HepG2 (cell line): ENCODE results near the gene RNF11. TPM values are rescaled to one million over a fixed set of nuclear protein-coding genes. Genes with fewer than 3 reads are reported as not detected.

Source experiments
- ATAC-seq: fragments of 200-7000 bp; cut with Tn5 transposase; 3 replicates; pipeline ENCODE4 v1.9.1; 2020; ENCODE audit warnings: mild to moderate bottlenecking, moderate library complexity
- BruUV-seq: library from RNA; stranded (reverse); fragments of 400-500 nt; replicated peaks from 2 replicates; lab custom pipeline; 2021; lab: Mats Ljungman, UMichigan
- CTCF ChIA-PET: fragments of 300-600 bp; formaldehyde crosslinking; extraction: SDS; loops from one replicate; lab custom pipeline; 2021; ENCODE audit warnings: low total read pairs, inconsistent platforms, low intra/inter-chr PET ratio; lab: Yijun Ruan, JAX
- POLR2A ChIA-PET: fragments of 350-600 bp; sonication (Branson Sonifier 250); formaldehyde crosslinking; loops from one replicate; lab custom pipeline; 2020; ENCODE audit warnings: antibody characterized with exemption, inconsistent platforms; lab: Yijun Ruan, JAX
- DNase-seq: peaks from one replicate; pipeline ENCODE4 v3.0.0-alpha.2; 2015; ENCODE audit warnings: low spot score
- FAIRE-seq: peaks from 3 replicates; lab custom pipeline; 2011; peaks lifted over from hg19 to GRCh38; lab: Jason Lieb, UNC
- H2AFZ ChIP-seq: one replicate; pipeline ENCODE4 v1.6.1; 2011; ENCODE audit warnings: low read length, inconsistent platforms
- H3K27ac ChIP-seq: fragments of 300-600 bp; 3 replicates; pipeline ENCODE4 v1.8.0; 2011; ENCODE audit warnings: mixed run types, mild to moderate bottlenecking, mixed read lengths, low read length, inconsistent platforms; ENCODE audit not compliant: insufficient read depth; ENCODE audit errors: extremely low read length
- H3K27me3 ChIP-seq, 2 experiments: fragments of 200-600 bp in 1 of 2; 2 replicates in 1 of 2; 3 replicates in 1 of 2; pipeline versions ENCODE4 v1.6.0 to v1.8.0; 2011; ENCODE audit warnings: low read length in 2 of 2, mild to moderate bottlenecking in 2 of 2, moderate library complexity in 2 of 2, inconsistent platforms in 1 of 2; ENCODE audit not compliant: insufficient read depth in 2 of 2, control insufficient read depth in 1 of 2
- H3K36me3 ChIP-seq, 2 experiments: fragments of 200-600 bp in 1 of 2; replicated peaks in 1 of 2; 2 replicates in 1 of 2; 3 replicates in 1 of 2; pipeline versions ENCODE4 v1.5.1 to v1.8.0; 2011; ENCODE audit warnings: low read length in 2 of 2, inconsistent platforms in 1 of 2; ENCODE audit not compliant: insufficient read depth in 2 of 2, control insufficient read depth in 1 of 2
- H3K4me1 ChIP-seq: 2 replicates; pipeline ENCODE4 v1.5.1; 2012; ENCODE audit warnings: low read length, inconsistent platforms; ENCODE audit not compliant: insufficient read depth
- H3K4me2 ChIP-seq: 2 replicates; pipeline ENCODE4 v1.6.0; 2011; ENCODE audit warnings: low read depth, low read length, inconsistent platforms
- H3K4me3 ChIP-seq, 3 experiments: fragments of 200-600 bp in 1 of 3; sonication (generic), shearing (Covaris generic) in 1 of 3; replicated peaks in 1 of 3; 2 replicates each; pipeline ENCODE4 v1.5.1; 2011 to 2016; ENCODE audit warnings: low read length in 3 of 3, inconsistent platforms in 2 of 3, low read depth in 2 of 3, mild to moderate bottlenecking in 2 of 3, control low read depth in 1 of 3, mixed read lengths in 1 of 3; ENCODE audit not compliant: insufficient read depth in 1 of 3
- H3K79me2 ChIP-seq: one replicate; pipeline ENCODE4 v1.6.1; 2011; ENCODE audit warnings: low read length, inconsistent platforms; ENCODE audit not compliant: insufficient read depth
- H3K9ac ChIP-seq: 2 replicates; pipeline ENCODE4 v1.6.0; 2011; ENCODE audit warnings: mild to moderate bottlenecking, low read depth, low read length, inconsistent platforms; ENCODE audit not compliant: insufficient read depth
- H3K9me3 ChIP-seq: 2 replicates; pipeline ENCODE4 v1.5.1; 2012; ENCODE audit warnings: mild to moderate bottlenecking, low read length
- H4K20me1 ChIP-seq: 2 replicates; pipeline ENCODE4 v1.6.0; 2011; ENCODE audit warnings: inconsistent platforms, mild to moderate bottlenecking, low read length, moderate library complexity; ENCODE audit not compliant: insufficient read depth
- KAT2B ChIP-seq: fragments of 150-350 bp; IDR thresholded peaks from 2 replicates; pipeline ENCODE4 v1.6.1; 2014; ENCODE audit warnings: low read depth, low read length, borderline replicate concordance
- NBN ChIP-seq: fragments of 450-650 bp; conservative IDR thresholded peaks from 2 replicates; pipeline ENCODE4 v1.6.1; 2017
- POLR2G ChIP-seq: fragments of 200-400 bp; formaldehyde crosslinking; IDR thresholded peaks from 2 replicates; pipeline ENCODE4 v1.6.1; 2018; ENCODE audit warnings: mild to moderate bottlenecking, low read depth, low read length, moderate library complexity
- SP1 ChIP-seq, 2 experiments: fragments of 450-650 bp in 1 of 2; sonication (generic) in 1 of 2; formaldehyde crosslinking in 1 of 2; IDR thresholded peaks; 2 replicates each; pipeline versions ENCODE4 v1.4.0 to v1.6.1; 2016 to 2020; ENCODE audit warnings: missing genetic modification reagents in 1 of 2
- TCF7L2 ChIP-seq: IDR thresholded peaks from 2 replicates; pipeline ENCODE4 v1.6.1; 2011; ENCODE audit warnings: mild to moderate bottlenecking, low read depth, low read length, moderate library complexity
- XBP1 ChIP-seq: sonication (generic); formaldehyde crosslinking; IDR thresholded peaks from 2 replicates; pipeline ENCODE4 v1.5.0; 2020; ENCODE audit warnings: missing genetic modification reagents
- ZNF451 ChIP-seq: sonication (generic); formaldehyde crosslinking; IDR thresholded peaks from 2 replicates; pipeline ENCODE4 v1.5.0; 2020; ENCODE audit warnings: mild to moderate bottlenecking, missing genetic modification reagents
- WGBS: methylation state at CpG from one replicate; pipeline ENCODE4 v1.1.6; 2017; ENCODE audit warnings: low lambda C conversion rate; 5-methylcytosine and 5-hydroxymethylcytosine counted together
- in situ Hi-C: cut with HindIII; loops from 2 replicates; pipeline ENCODE4 v1.10.0; 2017; ENCODE audit warnings: low pct_unique_long_range_greater_than_20kb; ENCODE audit not compliant: extremely low pct_ligation_motif_present
- intact Hi-C: fragments of 100-400 bp; cut with micrococcal nuclease; formaldehyde crosslinking; loops from one replicate; pipeline ENCODE4 v1.10.0; 2022; ENCODE audit not compliant: unreplicated experiment
- polyA plus RNA-seq, 8 experiments: library from polyadenylated mRNA; depleted of rRNA in 3 of 8; stranded (reverse) in 7 of 8; unstranded in 1 of 8; fragments of >200 nt; fragmentation: Illumina TruSeq in 4 of 8; extraction: Trizol in 4 of 8; gene quantifications; 2 replicates each; pipeline versions ENCODE4 v1.2.1 to v1.2.3, GENCODE V29; 2011 to 2016; ENCODE audit warnings: low read depth in 4 of 8, missing spikeins in 1 of 8, mixed read lengths in 1 of 8; ENCODE audit not compliant: insufficient read depth in 1 of 8
- total RNA-seq, 5 experiments: library from RNA; depleted of rRNA; stranded (reverse); fragments of >200 nt; fragmentation: Illumina TruSeq; extraction: Trizol; gene quantifications; 2 replicates each; pipeline ENCODE4 v1.2.3, GENCODE V29; 2016; ENCODE audit warnings: low read depth in 1 of 5
- TF ChIP-seq, protein P1 (sequence below): sonication (generic); formaldehyde crosslinking; IDR thresholded peaks from 2 replicates; pipeline ENCODE4 v1.5.0; 2020; ENCODE audit warnings: missing genetic modification reagents
- TF ChIP-seq, protein P2 (sequence below): sonication (generic); formaldehyde crosslinking; IDR thresholded peaks from 2 replicates; pipeline ENCODE4 v1.5.0; 2020; ENCODE audit warnings: missing genetic modification reagents
- TF ChIP-seq, protein P3 (sequence below): sonication (generic); formaldehyde crosslinking; IDR thresholded peaks from 2 replicates; pipeline ENCODE4 v1.4.0; 2020; ENCODE audit warnings: missing genetic modification reagents

RNF11 gene
- total and polyA plus RNA-seq, 2 of the 13 experiments (the other 11 are each of a cell fraction or from before 2014, with no cell fraction given), result 41.2 to 48.8 TPM

DNA sequence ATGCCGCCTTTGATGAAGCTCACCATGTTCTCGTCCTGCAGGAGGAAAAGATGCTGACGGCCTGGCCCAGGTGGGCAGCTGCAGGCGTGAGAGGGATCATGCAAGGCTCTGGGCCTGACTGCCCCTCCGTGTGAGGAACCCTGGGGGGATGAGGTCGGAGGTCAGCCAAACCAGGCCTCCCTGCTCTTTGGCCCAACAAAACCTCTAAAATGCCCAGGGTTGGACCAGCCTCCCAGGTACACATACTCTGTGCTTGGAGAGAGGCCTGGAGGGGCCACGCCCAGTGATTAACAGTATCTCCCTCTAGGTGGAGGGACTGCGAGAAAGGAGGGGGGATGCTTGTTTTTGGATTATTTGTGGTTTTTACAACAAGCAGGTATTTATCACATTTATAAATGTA is 73.2 kb downstream of the RNF11 start:
- Histone ChIP-seq H4K20me1 (no peaks in the 10 kb centered on the region), H3K27me3 (no peaks in the 10 kb centered on the region), H3K9me3 (no peaks in the 10 kb centered on the region), H3K4me1 (peaks cover 30% of the 10 kb centered on the region), H3K36me3 (no peaks in the 10 kb centered on the region), H2AFZ (no peak overlapping the region), H3K4me3 (no peak overlapping the region), H3K79me2 (no peaks in the 10 kb centered on the region), H3K4me2 (no peak overlapping the region), H3K9ac (no peak overlapping the region), H3K27ac (no peak overlapping the region)
- FAIRE-seq (no peak), ATAC-seq (no peak), DNase-seq (no peak)
- BruUV-seq, result no TSS peak
- intact Hi-C loops, result no loop called here
- POLR2A ChIA-PET, result no interaction called here
- TF ChIP-seq ZNF451 (CRISPR knock-in tag), result no peak
- TF ChIP-seq, protein P1, sequence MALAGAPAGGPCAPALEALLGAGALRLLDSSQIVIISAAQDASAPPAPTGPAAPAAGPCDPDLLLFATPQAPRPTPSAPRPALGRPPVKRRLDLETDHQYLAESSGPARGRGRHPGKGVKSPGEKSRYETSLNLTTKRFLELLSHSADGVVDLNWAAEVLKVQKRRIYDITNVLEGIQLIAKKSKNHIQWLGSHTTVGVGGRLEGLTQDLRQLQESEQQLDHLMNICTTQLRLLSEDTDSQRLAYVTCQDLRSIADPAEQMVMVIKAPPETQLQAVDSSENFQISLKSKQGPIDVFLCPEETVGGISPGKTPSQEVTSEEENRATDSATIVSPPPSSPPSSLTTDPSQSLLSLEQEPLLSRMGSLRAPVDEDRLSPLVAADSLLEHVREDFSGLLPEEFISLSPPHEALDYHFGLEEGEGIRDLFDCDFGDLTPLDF (CRISPR knock-in tag), result no peak
- TF ChIP-seq POLR2G, result no peak
- no peak for TF ChIP-seq TCF7L2
- TF ChIP-seq NBN, result no peak
- TF ChIP-seq XBP1 (CRISPR knock-in tag), result no peak
- in situ Hi-C loops, result no loop called here
- CTCF ChIA-PET, result no interaction called here
- 55% methylated on average over 5 of the region's 8 CpGs for WGBS

DNA sequence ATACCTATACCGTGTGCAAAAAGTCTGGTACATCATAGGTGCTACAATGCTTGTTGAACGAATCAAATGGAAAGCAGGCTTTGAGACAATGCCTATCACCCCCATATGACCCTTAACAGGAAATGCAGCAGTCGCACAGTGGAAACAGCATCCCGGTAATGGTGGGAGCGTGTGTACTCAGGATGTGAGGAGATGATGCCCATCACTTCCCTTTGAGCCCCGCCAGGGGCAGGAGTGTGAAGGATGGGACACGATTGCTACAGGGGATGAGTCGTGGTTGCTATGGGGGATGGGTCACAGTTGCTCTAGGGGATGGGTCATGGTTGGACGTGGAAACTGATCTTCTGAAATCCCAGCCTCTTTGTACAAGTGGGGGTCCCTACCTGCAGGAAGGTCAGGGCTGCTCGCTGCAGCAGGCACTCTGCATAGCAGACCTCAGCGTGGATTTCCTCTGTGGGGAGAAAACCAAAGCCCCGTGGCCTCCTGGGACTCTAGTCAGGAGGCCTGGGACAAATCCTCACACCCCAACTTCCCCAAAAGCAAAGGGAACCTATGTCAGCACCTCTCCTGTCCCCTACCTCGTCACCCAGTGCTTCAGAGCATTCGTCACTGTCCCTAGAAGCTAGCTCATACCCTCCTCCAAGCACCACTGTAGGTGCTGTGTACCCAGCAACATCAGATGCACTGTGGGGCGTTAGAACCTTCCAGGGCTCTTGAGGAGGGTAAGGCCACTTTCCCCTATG is 75.0 kb downstream of the RNF11 start:
- Histone ChIP-seq H2AFZ (no peak overlapping the region), H3K4me1 (peaks cover 23% of the 10 kb centered on the region), H3K36me3 (no peaks in the 10 kb centered on the region), H3K4me2 (no peak overlapping the region), H3K9me3 (no peaks in the 10 kb centered on the region), H3K27ac (no peak overlapping the region), H3K4me3 (no peak overlapping the region), H3K9ac (no peak overlapping the region), H4K20me1 (no peaks in the 10 kb centered on the region), H3K27me3 (no peaks in the 10 kb centered on the region), H3K79me2 (no peaks in the 10 kb centered on the region)
- ChIA-PET POLR2A (no interaction called here), CTCF (no interaction called here)
- no TSS peak for BruUV-seq
- no peak for DNase-seq
- 37% methylated on average over 13 of the region's 15 CpGs for WGBS
- in situ Hi-C loops (no loop called here), intact Hi-C loops (no loop called here)
- FAIRE-seq, result no peak
- ATAC-seq, result no peak
- TF ChIP-seq, protein P2, sequence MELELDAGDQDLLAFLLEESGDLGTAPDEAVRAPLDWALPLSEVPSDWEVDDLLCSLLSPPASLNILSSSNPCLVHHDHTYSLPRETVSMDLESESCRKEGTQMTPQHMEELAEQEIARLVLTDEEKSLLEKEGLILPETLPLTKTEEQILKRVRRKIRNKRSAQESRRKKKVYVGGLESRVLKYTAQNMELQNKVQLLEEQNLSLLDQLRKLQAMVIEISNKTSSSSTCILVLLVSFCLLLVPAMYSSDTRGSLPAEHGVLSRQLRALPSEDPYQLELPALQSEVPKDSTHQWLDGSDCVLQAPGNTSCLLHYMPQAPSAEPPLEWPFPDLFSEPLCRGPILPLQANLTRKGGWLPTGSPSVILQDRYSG (CRISPR knock-in tag), result no peak
- TF ChIP-seq SP1 (IDR thresholded peaks at IDR 0.05) (no peak), SP1 (CRISPR knock-in tag; IDR thresholded peaks at IDR 0.05) (no peak), KAT2B (no peak)
- TF ChIP-seq, protein P3, sequence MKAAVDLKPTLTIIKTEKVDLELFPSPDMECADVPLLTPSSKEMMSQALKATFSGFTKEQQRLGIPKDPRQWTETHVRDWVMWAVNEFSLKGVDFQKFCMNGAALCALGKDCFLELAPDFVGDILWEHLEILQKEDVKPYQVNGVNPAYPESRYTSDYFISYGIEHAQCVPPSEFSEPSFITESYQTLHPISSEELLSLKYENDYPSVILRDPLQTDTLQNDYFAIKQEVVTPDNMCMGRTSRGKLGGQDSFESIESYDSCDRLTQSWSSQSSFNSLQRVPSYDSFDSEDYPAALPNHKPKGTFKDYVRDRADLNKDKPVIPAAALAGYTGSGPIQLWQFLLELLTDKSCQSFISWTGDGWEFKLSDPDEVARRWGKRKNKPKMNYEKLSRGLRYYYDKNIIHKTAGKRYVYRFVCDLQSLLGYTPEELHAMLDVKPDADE, result no peak
